ENCODE data around the gene PGK1.
"Not testable (repeated sequence)": the region's sequence is repeated elsewhere in the genome, so short reads cannot be mapped to it uniquely, and the experiment has no call there.

- TF ChIP-seq CTCF (conservative IDR thresholded peaks at IDR 0.05); ZFX (IDR thresholded peaks at IDR 0.05): not testable (repeated sequence)
Measured at GRCh38 chrX:78073147-78074077, 30.6 kb upstream of the PGK1 start.

All from C4-2B (cell line).